RWPE2 (cell line): ENCODE data around the gene HSP90AB1.

Experiments used
- ATAC-seq: fragments of 200-7000 bp; cut with Tn5 transposase; 3 replicates; pipeline ENCODE4 v1.9.1; 2021; ENCODE audit warnings: low read depth
- DNase-seq: peaks from one replicate; pipeline ENCODE4 v3.0.0-alpha.2; 2020; ENCODE audit warnings: low spot score
- H3K27ac ChIP-seq: fragments of 450-650 bp; 2 replicates; pipeline ENCODE4 v1.5.1; 2017; ENCODE audit warnings: mild to moderate bottlenecking; ENCODE audit not compliant: poor library complexity, severe bottlenecking
- H3K27me3 ChIP-seq: fragments of 250-450 bp; sonication (Bioruptor Pico); 2 replicates; pipeline ENCODE4 v1.5.1; 2021; ENCODE audit warnings: mild to moderate bottlenecking, moderate library complexity; ENCODE audit not compliant: insufficient read depth, poor library complexity, severe bottlenecking
- H3K36me3 ChIP-seq: fragments of 250-450 bp; sonication (Bioruptor Pico); 2 replicates; pipeline ENCODE4 v1.5.1; 2020; ENCODE audit warnings: low read depth, mild to moderate bottlenecking, moderate library complexity
- H3K4me1 ChIP-seq: fragments of 250-450 bp; sonication (Bioruptor Pico); 2 replicates; pipeline ENCODE4 v1.5.1; 2021; ENCODE audit warnings: mild to moderate bottlenecking, moderate library complexity; ENCODE audit not compliant: insufficient read depth, poor library complexity, severe bottlenecking
- H3K4me3 ChIP-seq: fragments of 250-450 bp; sonication (Bioruptor Pico); 2 replicates; pipeline ENCODE4 v1.5.1; 2021; ENCODE audit warnings: mild to moderate bottlenecking, moderate library complexity; ENCODE audit not compliant: severe bottlenecking
- H3K9me3 ChIP-seq: fragments of 250-450 bp; sonication (Bioruptor Pico); 2 replicates; pipeline ENCODE4 v1.5.1; 2021; ENCODE audit warnings: mild to moderate bottlenecking, moderate library complexity; ENCODE audit not compliant: severe bottlenecking
- CTCF ChIP-seq: fragments of 450-650 bp; IDR thresholded peaks from one replicate; pipeline ENCODE4 v1.5.1; 2017; ENCODE audit warnings: mild to moderate bottlenecking, moderate library complexity; ENCODE audit not compliant: poor library complexity, severe bottlenecking

The HSP90AB1 gene

GRCh38 chr6:44207966-44208365 is 38.9 kb upstream of the HSP90AB1 start:
- no peaks in the 10 kb centered on the region for H3K27me3 ChIP-seq
- no peak overlapping the region for H3K27ac ChIP-seq
- DNase-seq (no peak), ATAC-seq (no peak)
- no peak for TF ChIP-seq CTCF
- H3K9me3 ChIP-seq, result no peaks in the 10 kb centered on the region
- H3K4me3 ChIP-seq, result no peak overlapping the region
- no peaks in the 10 kb centered on the region for H3K36me3 ChIP-seq
- H3K4me1 ChIP-seq, result no peaks in the 10 kb centered on the region

- H3K4me3 ChIP-seq, result no peak overlapping the region
- no peak for TF ChIP-seq CTCF
- H3K36me3 ChIP-seq, result no peaks in the 10 kb centered on the region
- H3K9me3 ChIP-seq, result no peaks in the 10 kb centered on the region
- H3K27ac ChIP-seq, result no peak overlapping the region
- H3K4me1 ChIP-seq, result no peaks in the 10 kb centered on the region
- DNase-seq (no peak), ATAC-seq (no peak)
- H3K27me3 ChIP-seq, result no peaks in the 10 kb centered on the region
Measured at GRCh38 chr6:44211284-44211683, 35.6 kb upstream of the HSP90AB1 start.

- H3K4me3 ChIP-seq, result no peak overlapping the region
- ATAC-seq (no peak), DNase-seq (no peak)
- no peak overlapping the region for H3K27ac ChIP-seq
- no peaks in the 10 kb centered on the region for H3K27me3 ChIP-seq
- H3K9me3 ChIP-seq, result no peaks in the 10 kb centered on the region
- no peak for TF ChIP-seq CTCF
- no peaks in the 10 kb centered on the region for H3K36me3 ChIP-seq
- H3K4me1 ChIP-seq, result no peaks in the 10 kb centered on the region
Measured at GRCh38 chr6:44214307-44214706, 32.6 kb upstream of the HSP90AB1 start.

GRCh38 chr6:44216677-44217331 is 30.1 kb upstream of the HSP90AB1 start, which contains the start of gene MYMX:
MYMX (plus strand) TSS chr6:44216926; CDS start chr6:44217472, 546 bp downstream.
- Histone ChIP-seq H3K36me3 (no peaks in the 10 kb centered on the region), H3K27me3 (no peaks in the 10 kb centered on the region), H3K4me1 (peaks cover 2% of the 10 kb centered on the region), H3K4me3 (no peak within 1 kb of the TSS), H3K9me3 (no peaks in the 10 kb centered on the region), H3K27ac (no peak within 1 kb of the TSS)
- DNase-seq (no peak), ATAC-seq (no peak)
- TF ChIP-seq CTCF, result no peak
